Urinary bladder (tissue), 4 donors: ENCODE results near the gene OXSR1. TPM values are rescaled to one million over a fixed set of nuclear protein-coding genes. Genes with fewer than 3 reads are reported as not detected.
"Not testable (repeated sequence)": the region's sequence is repeated elsewhere in the genome, so short reads cannot be mapped to it uniquely, and the experiment has no call there.

Experiments
- DNase-seq: peaks from one replicate; pipeline ENCODE4 v3.0.0-alpha.2; 2015; ENCODE audit errors: extremely low spot score
- H3K27ac ChIP-seq: one replicate; pipeline ENCODE4 v1.5.1; 2013; ENCODE audit warnings: low read depth, mild to moderate bottlenecking, moderate library complexity
- H3K36me3 ChIP-seq: one replicate; pipeline ENCODE4 v1.6.1; 2013; ENCODE audit warnings: mild to moderate bottlenecking, moderate library complexity; ENCODE audit not compliant: insufficient read depth
- H3K4me1 ChIP-seq: one replicate; pipeline ENCODE4 v1.6.1; 2013; ENCODE audit warnings: mild to moderate bottlenecking, moderate library complexity; ENCODE audit not compliant: insufficient read depth
- H3K4me3 ChIP-seq: one replicate; pipeline ENCODE4 v1.5.1; 2013; ENCODE audit warnings: low read depth, low read length
- WGBS: extraction: QIAGEN DNeasy Blood & Tissue Kit; methylation state at CpG from one replicate; pipeline ENCODE4 v1.1.7; 2013; 5-methylcytosine and 5-hydroxymethylcytosine counted together
- polyA plus RNA-seq: library from polyadenylated mRNA; stranded (reverse); fragments of 200-250 nt; gene quantifications from one replicate; pipeline ENCODE4 v1.2.3, GENCODE V29; 2013
- total RNA-seq: library from RNA; depleted of rRNA; stranded (reverse); fragments of >200 nt; gene quantifications from one replicate; pipeline ENCODE4 v1.2.3, GENCODE V29; 2014
- donor health status: healthy with polysubstance abuse.
- donor health status: healthy.

Gene OXSR1
- total and polyA plus RNA-seq, 2 donors: 24.4 to 52.2 TPM

GRCh38 chr3:38177181-38177580 lies 11.8 kb downstream of the OXSR1 start:
- Histone ChIP-seq H3K4me1 (peaks cover 1% of the 10 kb centered on the region), H3K27ac (no peak overlapping the region), H3K4me3 (no peak overlapping the region), H3K36me3 (peaks cover 2% of the 10 kb centered on the region)
- 38% methylated on average over 2 of the region's 2 CpGs for WGBS
- DNase-seq: no peak

GRCh38 chr3:38186781-38187180 lies 21.4 kb downstream of the OXSR1 start:
- no peak for DNase-seq
- H3K4me1 ChIP-seq: no peaks in the 10 kb centered on the region
- no peak overlapping the region for H3K4me3 ChIP-seq
- no peaks in the 10 kb centered on the region for H3K36me3 ChIP-seq
- no peak overlapping the region for H3K27ac ChIP-seq
- 99% methylated on average over 1 of the region's 1 CpG for WGBS

GRCh38 chr3:38190481-38190881 lies 25.1 kb downstream of the OXSR1 start:
- no peaks in the 10 kb centered on the region for H3K4me1 ChIP-seq
- no peak overlapping the region for H3K4me3 ChIP-seq
- H3K27ac ChIP-seq: no peak overlapping the region
- H3K36me3 ChIP-seq: no peaks in the 10 kb centered on the region
- no peak for DNase-seq

GRCh38 chr3:38202931-38203330 lies 37.6 kb downstream of the OXSR1 start:
- not testable (repeated sequence) for H3K4me3 ChIP-seq, H3K36me3 ChIP-seq, DNase-seq, H3K4me1 ChIP-seq, H3K27ac ChIP-seq
- 90% methylated on average over 12 of the region's 12 CpGs for WGBS

GRCh38 chr3:38203690-38204089 lies 38.4 kb downstream of the OXSR1 start:
- no peak overlapping the region for H3K27ac ChIP-seq
- H3K4me3 ChIP-seq: no peak overlapping the region
- H3K4me1 ChIP-seq: no peaks in the 10 kb centered on the region
- H3K36me3 ChIP-seq: peaks cover 3% of the 10 kb centered on the region
- no peak for DNase-seq
- 98% methylated on average over 2 of the region's 2 CpGs for WGBS

DNA sequence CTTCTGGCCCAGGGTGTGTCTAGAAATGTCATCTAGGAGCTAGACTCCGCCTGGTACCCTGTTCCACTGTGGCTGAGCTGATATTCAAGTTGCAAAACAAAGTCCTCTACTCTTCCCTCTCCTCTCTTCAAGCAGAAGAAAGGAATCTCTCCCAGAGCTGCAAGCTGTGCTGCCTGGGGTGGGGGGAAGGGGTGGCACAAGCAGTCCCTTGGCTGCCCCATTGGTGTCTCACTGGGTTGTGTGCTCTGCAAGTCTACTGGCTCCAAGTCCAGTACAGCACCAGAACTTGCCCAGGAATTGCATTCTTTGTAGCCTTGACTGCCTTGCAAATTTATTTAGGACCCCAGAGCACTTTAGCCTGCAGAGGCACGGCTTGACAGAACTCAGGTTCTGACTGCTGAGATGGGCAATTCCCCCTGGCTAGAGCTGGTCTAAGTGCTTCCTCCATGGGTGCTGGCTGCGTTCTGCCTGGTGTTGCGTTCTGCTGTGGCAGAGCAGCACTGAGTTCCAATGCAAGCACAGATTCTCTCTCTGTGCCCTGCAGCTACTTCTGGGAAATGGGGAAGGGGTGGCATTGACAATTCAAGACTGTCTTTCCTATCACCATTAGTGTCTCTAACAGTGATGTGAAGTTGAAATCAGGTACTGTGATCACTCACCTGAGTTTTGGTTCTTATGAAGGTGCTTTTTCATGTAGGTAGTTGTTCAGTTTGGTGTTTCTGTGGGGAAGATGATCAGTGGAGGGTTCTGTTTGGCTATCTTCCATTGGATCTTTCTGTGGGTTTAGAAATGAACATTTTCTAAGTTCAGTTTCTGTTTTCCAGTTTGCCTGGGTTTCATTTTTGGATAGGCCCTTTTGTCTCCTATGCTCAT lies 39.5 kb downstream of the OXSR1 start:
- peaks cover 1% of the 10 kb centered on the region for H3K36me3 ChIP-seq
- WGBS: 96% methylated on average over 4 of the region's 4 CpGs
- DNase-seq: no peak
- no peak overlapping the region for H3K4me3 ChIP-seq
- no peak overlapping the region for H3K27ac ChIP-seq
- H3K4me1 ChIP-seq: no peaks in the 10 kb centered on the region

DNA sequence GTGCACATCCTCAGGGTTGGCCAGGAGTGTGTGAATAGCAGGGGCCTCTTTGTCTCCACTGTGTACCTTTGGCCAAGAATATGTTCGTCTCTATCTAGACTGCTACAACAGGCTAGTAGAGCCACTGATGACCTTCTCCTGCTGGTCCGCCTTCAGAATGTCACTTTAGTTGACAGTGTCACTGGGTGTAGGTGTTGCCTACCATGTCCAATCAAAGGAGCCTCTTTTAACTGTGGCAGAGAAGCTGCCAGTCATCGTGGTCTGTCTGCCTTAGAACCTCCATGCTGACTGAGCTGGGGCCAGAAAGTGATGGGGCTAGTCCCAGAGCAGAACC lies 40.1 kb downstream of the OXSR1 start:
- Histone ChIP-seq H3K4me3 (no peak overlapping the region), H3K27ac (no peak overlapping the region), H3K36me3 (no peaks in the 10 kb centered on the region), H3K4me1 (no peaks in the 10 kb centered on the region)
- WGBS: 91% methylated on average over 3 of the region's 3 CpGs
- no peak for DNase-seq

- no peak for DNase-seq
- Histone ChIP-seq H3K36me3 (no peaks in the 10 kb centered on the region), H3K4me1 (no peaks in the 10 kb centered on the region), H3K27ac (no peak overlapping the region), H3K4me3 (no peak overlapping the region)
- 93% methylated on average over 4 of the region's 4 CpGs for WGBS
Measured at GRCh38 chr3:38207254-38208003, 42.1 kb downstream of the OXSR1 start.

DNA sequence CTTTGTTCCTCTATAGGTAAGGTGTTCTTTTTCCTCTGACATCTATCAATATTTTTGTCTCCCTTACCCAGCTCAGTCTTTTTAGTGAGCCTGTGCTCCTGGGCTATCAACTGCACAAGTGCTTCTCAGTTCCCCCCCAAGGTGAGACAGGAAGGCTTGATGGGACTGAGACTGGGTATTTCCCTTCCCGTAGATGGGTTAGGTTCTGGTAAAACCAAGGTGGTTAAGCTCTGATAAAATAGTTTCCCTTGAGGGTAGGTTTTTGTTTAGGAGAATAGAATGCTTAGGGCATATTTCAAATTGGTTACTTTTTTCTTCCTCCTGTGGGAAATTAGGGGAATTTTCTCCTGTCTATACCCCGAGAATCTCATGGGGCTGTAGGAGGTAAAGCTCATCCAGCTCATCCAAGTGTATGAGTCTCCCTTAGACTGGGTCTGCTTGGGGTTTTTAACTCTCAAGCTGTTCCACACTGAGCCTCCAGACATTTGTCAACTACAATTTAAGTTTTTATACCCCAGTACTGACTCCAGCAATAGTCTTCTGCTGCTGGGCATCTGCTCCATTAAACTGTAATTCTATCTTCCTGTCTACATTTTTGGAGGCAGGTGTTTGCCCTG lies 44.9 kb downstream of the OXSR1 start:
- H3K4me1 ChIP-seq: no peaks in the 10 kb centered on the region
- H3K4me3 ChIP-seq: no peak overlapping the region
- H3K36me3 ChIP-seq: no peaks in the 10 kb centered on the region
- no peak overlapping the region for H3K27ac ChIP-seq
- 87% methylated on average over 2 of the region's 2 CpGs for WGBS
- DNase-seq: no peak

DNA sequence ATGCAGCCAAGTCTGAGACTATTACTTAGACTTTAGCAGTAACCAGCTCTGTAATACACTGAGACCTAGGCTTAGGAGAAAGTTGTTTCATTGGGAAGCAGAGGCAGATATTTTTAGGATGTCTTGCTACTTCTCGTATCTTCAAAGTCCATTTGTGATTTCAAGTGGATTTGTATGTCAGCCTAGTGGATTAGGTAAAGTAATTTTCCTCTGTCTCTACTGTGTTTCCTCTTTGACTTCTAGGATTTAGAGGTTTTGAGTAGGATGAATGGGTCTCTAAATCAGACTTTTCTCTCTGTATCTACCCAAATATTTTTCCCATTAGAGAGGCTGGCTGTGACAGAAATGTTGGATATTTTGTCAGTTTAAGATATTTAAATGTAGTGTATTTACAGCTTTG lies 46.8 kb downstream of the OXSR1 start:
- WGBS: 39% methylated on average over 1 of the region's 1 CpG
- Histone ChIP-seq H3K36me3 (no peaks in the 10 kb centered on the region), H3K27ac (no peak overlapping the region), H3K4me3 (no peak overlapping the region), H3K4me1 (no peaks in the 10 kb centered on the region)
- DNase-seq: no peak

DNA sequence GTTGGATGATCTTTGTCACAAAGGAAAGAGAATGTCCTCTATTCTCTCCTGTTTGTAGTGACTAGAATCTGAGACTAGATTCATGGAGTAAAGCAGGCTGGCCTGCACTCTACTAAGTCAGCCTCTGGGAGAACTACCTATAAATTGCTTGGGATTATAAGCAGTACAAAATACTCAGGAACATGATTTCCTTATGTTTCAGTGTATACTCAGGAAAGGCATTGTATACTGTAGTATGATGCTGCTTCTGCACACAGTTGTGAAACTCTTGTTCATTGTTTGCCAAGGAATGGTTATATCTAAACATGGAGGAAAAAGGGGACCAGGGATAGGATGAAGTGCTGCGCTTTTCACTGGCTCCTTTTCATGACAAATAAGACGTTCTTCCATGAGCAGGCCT lies 49.2 kb downstream of the OXSR1 start:
- WGBS: 93% methylated on average over 2 of the region's 2 CpGs
- Histone ChIP-seq H3K4me1 (no peaks in the 10 kb centered on the region), H3K27ac (no peak overlapping the region), H3K36me3 (no peaks in the 10 kb centered on the region), H3K4me3 (no peak overlapping the region)
- no peak for DNase-seq

- no peak for DNase-seq
- WGBS: 97% methylated on average over 3 of the region's 3 CpGs
- Histone ChIP-seq H3K4me1 (no peaks in the 10 kb centered on the region), H3K36me3 (no peaks in the 10 kb centered on the region), H3K4me3 (no peak overlapping the region), H3K27ac (no peak overlapping the region)
Measured at GRCh38 chr3:38219609-38220197, 54.4 kb downstream of the OXSR1 start.

DNA sequence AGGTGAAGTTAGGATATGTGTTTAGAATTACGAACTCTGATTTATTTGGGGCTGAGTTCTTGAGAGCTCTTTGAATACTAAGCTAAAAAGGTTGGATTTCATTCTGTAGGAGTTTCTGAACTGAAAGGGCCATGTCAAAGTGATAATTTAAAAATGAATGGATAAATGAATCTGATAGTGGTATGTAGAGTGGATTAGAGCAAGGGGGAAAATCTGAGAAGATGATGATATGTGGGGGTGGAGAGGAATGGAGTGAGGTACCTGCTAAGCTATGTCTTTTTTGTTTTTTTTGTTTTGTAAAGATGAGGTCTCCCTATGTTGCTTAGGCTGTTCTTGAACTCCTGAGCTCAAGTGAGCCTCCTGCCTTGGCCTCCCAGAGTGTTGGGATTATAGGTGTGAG lies 55.7 kb downstream of the OXSR1 start:
- H3K4me3 ChIP-seq: no peak overlapping the region
- WGBS: 95% methylated on average over 1 of the region's 1 CpG
- no peaks in the 10 kb centered on the region for H3K36me3 ChIP-seq

More for the DNA sequence above, 55.7 kb downstream of the OXSR1 start:
- DNase-seq: no peak
- Histone ChIP-seq H3K27ac (no peak overlapping the region), H3K4me1 (no peaks in the 10 kb centered on the region)
